Osteocyte (in vitro differentiated cells): ENCODE measurements around the gene CDH4. TPM values are rescaled to one million over a fixed set of nuclear protein-coding genes. Genes with fewer than 3 reads are reported as not detected.

Source experiments
- DNase-seq: peaks from one replicate; pipeline ENCODE4 v3.0.0; 2021; ENCODE audit warnings: mixed read lengths; ENCODE audit not compliant: unreplicated experiment; ENCODE audit errors: extremely low spot score
- H3K27ac Mint-ChIP-seq: one replicate; pipeline ENCODE4 v1.8.0; 2021; ENCODE audit warnings: mild to moderate bottlenecking, mixed read lengths; ENCODE audit not compliant: unreplicated experiment
- H3K27me3 Mint-ChIP-seq: one replicate; pipeline ENCODE4 v1.8.0; 2021; ENCODE audit warnings: mixed read lengths; ENCODE audit not compliant: unreplicated experiment
- H3K36me3 Mint-ChIP-seq: one replicate; pipeline ENCODE4 v1.8.0; 2021; ENCODE audit warnings: mixed read lengths; ENCODE audit not compliant: unreplicated experiment
- H3K4me1 Mint-ChIP-seq: one replicate; pipeline ENCODE4 v1.8.0; 2021; ENCODE audit warnings: mixed read lengths; ENCODE audit not compliant: unreplicated experiment
- H3K4me3 Mint-ChIP-seq: one replicate; pipeline ENCODE4 v1.8.0; 2021; ENCODE audit warnings: mild to moderate bottlenecking, moderate library complexity, mixed read lengths; ENCODE audit not compliant: unreplicated experiment
- H3K9me3 Mint-ChIP-seq: one replicate; pipeline ENCODE4 v1.8.0; 2021; ENCODE audit warnings: mixed read lengths; ENCODE audit not compliant: unreplicated experiment
- CTCF ChIP-seq: fragments of 200-600 bp; sonication (generic); IDR thresholded peaks from 2 replicates; pipeline ENCODE4 v1.5.0; 2021; ENCODE audit warnings: antibody characterized with exemption, mild to moderate bottlenecking, moderate library complexity
- total RNA-seq: library from RNA; stranded (reverse); gene quantifications from 2 replicates; pipeline ENCODE4 v1.2.1, GENCODE V29; 2021

The CDH4 gene
- total RNA-seq, 1 donor from 2014 or later, result 1.3 TPM

- no peak for DNase-seq
- TF ChIP-seq CTCF, result no peak
- H3K4me3 Mint-ChIP-seq, result no peak overlapping the region
- H3K27ac Mint-ChIP-seq, result no peak overlapping the region
- no peaks in the 10 kb centered on the region for H3K4me1 Mint-ChIP-seq
- no peaks in the 10 kb centered on the region for H3K9me3 Mint-ChIP-seq
- no peaks in the 10 kb centered on the region for H3K36me3 Mint-ChIP-seq
- no peaks in the 10 kb centered on the region for H3K27me3 Mint-ChIP-seq
These were observed 27.6 kb downstream of the CDH4 start for GRCh38 chr20:61279621-61280150.

- Mint-ChIP-seq H3K36me3 (no peaks in the 10 kb centered on the region), H3K4me3 (no peak overlapping the region), H3K27me3 (no peaks in the 10 kb centered on the region), H3K27ac (no peak overlapping the region), H3K4me1 (no peaks in the 10 kb centered on the region), H3K9me3 (no peaks in the 10 kb centered on the region)
- DNase-seq, result no peak
- no peak for TF ChIP-seq CTCF
These were observed 28.3 kb downstream of the CDH4 start for GRCh38 chr20:61280217-61280980.

DNA sequence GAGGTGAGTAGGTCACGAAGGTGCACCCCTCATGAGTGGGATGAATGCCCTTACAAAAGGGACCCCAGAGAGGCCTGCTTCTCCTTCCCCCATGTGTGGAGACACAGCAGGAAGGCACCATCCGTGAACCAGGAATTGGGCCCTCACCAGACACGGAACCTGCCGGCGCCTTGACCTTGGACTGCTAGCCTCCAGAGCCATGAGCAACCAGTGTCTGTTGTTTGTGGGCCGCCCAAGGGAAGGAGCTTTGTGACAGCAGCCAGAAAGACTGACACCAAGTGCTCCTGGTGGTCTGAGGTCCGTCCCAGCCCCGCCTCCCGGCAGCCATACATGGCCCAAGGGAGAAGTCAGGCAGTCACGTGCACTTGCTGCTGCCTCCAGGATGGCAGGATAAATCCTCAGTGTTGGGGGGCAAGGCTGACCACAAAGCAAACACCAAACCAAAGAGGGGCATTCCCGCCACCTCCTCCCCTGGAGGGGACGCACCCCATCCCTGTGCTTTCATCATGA lies 29.3 kb downstream of the CDH4 start:
- no peaks in the 10 kb centered on the region for H3K27me3 Mint-ChIP-seq
- no peaks in the 10 kb centered on the region for H3K4me1 Mint-ChIP-seq
- DNase-seq, result no peak
- H3K4me3 Mint-ChIP-seq, result no peak overlapping the region
- no peak for TF ChIP-seq CTCF
- H3K9me3 Mint-ChIP-seq, result no peaks in the 10 kb centered on the region
- no peak overlapping the region for H3K27ac Mint-ChIP-seq
- no peaks in the 10 kb centered on the region for H3K36me3 Mint-ChIP-seq

- H3K4me1 Mint-ChIP-seq, result no peaks in the 10 kb centered on the region
- no peaks in the 10 kb centered on the region for H3K36me3 Mint-ChIP-seq
- no peak overlapping the region for H3K4me3 Mint-ChIP-seq
- DNase-seq, result no peak
- no peak for TF ChIP-seq CTCF
- no peaks in the 10 kb centered on the region for H3K27me3 Mint-ChIP-seq
- no peak overlapping the region for H3K27ac Mint-ChIP-seq
- no peaks in the 10 kb centered on the region for H3K9me3 Mint-ChIP-seq
These were observed 32.7 kb downstream of the CDH4 start for GRCh38 chr20:61284752-61285151.

DNA sequence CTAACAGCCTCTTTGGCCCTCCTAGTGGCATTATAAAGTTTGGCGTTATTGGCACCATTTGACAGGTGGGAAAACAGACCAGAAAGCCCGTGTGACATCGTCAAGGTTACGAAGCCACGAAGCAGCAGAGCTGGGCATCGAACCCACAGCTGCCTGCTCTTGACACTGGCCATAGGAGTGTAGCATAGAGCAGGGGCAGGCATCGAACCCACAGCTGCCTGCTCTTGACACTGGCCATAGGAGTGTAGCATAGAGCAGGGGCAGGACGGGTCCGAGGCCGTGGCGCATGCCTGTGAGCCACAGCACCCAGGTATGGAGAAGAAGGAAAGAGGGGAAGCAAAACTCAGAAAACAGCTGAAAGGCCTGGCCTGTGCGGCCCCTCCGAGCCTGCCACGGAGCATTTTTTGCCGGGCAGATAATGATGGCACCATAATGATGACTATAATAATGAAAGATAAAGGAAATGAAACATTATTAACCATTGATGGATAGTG lies 33.1 kb downstream of the CDH4 start:
- no peak for TF ChIP-seq CTCF
- no peak overlapping the region for H3K27ac Mint-ChIP-seq
- H3K4me3 Mint-ChIP-seq, result no peak overlapping the region
- no peak for DNase-seq
- H3K9me3 Mint-ChIP-seq, result no peaks in the 10 kb centered on the region
- H3K36me3 Mint-ChIP-seq, result no peaks in the 10 kb centered on the region
- no peaks in the 10 kb centered on the region for H3K27me3 Mint-ChIP-seq
- no peaks in the 10 kb centered on the region for H3K4me1 Mint-ChIP-seq
